SH-SY5Y (cell line): ENCODE data around the gene BACH2.

ENCODE experiments used
- GATA2 ChIP-seq: IDR thresholded peaks from 2 replicates; pipeline ENCODE4 v1.6.1; 2011; ENCODE audit warnings: mild to moderate bottlenecking, low read depth, low read length
- GATA3 ChIP-seq: IDR thresholded peaks from 2 replicates; pipeline ENCODE4 v1.6.1; 2011; ENCODE audit warnings: low read depth, mild to moderate bottlenecking, low read length, moderate library complexity

- no peak for TF ChIP-seq GATA2
- TF ChIP-seq GATA3 = no peak
Measured at GRCh38 chr6:90214461-90214860, 82.2 kb downstream of the BACH2 start.
